Mesothelial cell of epicardium (in vitro differentiated cells): ENCODE results near the gene MIDN. TPM values are rescaled to one million over a fixed set of nuclear protein-coding genes. Genes with fewer than 3 reads are reported as not detected.
A peak's percentile ranks its signal among the peaks of the same experiment; 100 is the strongest.

Experiments used
- DNase-seq, 2 experiments: peaks; one replicate each; pipeline ENCODE4 v3.0.0; 2021; ENCODE audit warnings: low spot score in 2 of 2; ENCODE audit not compliant: unreplicated experiment in 2 of 2
- H3K27ac Mint-ChIP-seq: 2 replicates; pipeline ENCODE4 v1.8.0; 2021; ENCODE audit warnings: mixed read lengths
- H3K27me3 Mint-ChIP-seq: 2 replicates; pipeline ENCODE4 v1.8.0; 2021; ENCODE audit warnings: low read depth, mixed read lengths
- H3K36me3 Mint-ChIP-seq: 2 replicates; pipeline ENCODE4 v1.8.0; 2021; ENCODE audit warnings: mixed read lengths
- H3K4me1 Mint-ChIP-seq: 2 replicates; pipeline ENCODE4 v1.8.0; 2021; ENCODE audit warnings: mixed read lengths
- H3K4me3 Mint-ChIP-seq: 2 replicates; pipeline ENCODE4 v1.8.0; 2021; ENCODE audit warnings: mild to moderate bottlenecking, moderate library complexity, mixed read lengths
- H3K9me3 Mint-ChIP-seq: 2 replicates; pipeline ENCODE4 v1.8.0; 2021; ENCODE audit warnings: mixed read lengths
- total RNA-seq: library from RNA; stranded (reverse); gene quantifications from 3 replicates; pipeline ENCODE4 v1.2.1, GENCODE V29; 2021
- TF ChIP-seq, protein P1 (sequence below): fragments of 200-600 bp; sonication (generic); IDR thresholded peaks from one replicate; pipeline ENCODE4 v1.5.0; 2021; ENCODE audit warnings: antibody characterized with exemption; ENCODE audit not compliant: unreplicated experiment

MIDN gene
- total RNA-seq, 1 donor from 2014 or later: 177 TPM

DNA sequence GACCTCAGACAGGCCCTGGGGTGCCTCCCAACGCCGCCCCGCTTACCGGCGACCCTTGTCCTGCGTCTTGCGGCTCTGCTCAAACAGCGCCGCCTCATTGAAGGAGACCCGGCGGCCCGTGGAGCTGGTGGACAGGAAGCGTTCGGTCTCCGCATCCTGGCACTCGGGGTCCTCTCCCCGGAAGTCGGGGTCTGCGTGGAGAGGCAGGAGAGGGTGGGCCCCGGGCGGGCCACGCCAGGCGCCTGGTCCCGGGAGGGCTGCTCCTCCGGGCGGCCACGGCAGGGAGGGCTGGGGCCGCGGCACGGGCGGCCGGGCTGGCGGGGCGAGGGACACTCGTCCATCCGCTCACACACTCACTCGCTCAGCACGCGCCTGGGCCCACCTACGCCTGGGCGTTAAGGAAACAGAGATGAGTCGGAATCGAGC, 13.4 kb upstream of the MIDN start:
- no peak for DNase-seq
- H3K4me1 Mint-ChIP-seq: peaks cover 30% of the 10 kb centered on the region
- no peaks in the 10 kb centered on the region for H3K9me3 Mint-ChIP-seq
- no peaks in the 10 kb centered on the region for H3K36me3 Mint-ChIP-seq
- TF ChIP-seq, protein P1, sequence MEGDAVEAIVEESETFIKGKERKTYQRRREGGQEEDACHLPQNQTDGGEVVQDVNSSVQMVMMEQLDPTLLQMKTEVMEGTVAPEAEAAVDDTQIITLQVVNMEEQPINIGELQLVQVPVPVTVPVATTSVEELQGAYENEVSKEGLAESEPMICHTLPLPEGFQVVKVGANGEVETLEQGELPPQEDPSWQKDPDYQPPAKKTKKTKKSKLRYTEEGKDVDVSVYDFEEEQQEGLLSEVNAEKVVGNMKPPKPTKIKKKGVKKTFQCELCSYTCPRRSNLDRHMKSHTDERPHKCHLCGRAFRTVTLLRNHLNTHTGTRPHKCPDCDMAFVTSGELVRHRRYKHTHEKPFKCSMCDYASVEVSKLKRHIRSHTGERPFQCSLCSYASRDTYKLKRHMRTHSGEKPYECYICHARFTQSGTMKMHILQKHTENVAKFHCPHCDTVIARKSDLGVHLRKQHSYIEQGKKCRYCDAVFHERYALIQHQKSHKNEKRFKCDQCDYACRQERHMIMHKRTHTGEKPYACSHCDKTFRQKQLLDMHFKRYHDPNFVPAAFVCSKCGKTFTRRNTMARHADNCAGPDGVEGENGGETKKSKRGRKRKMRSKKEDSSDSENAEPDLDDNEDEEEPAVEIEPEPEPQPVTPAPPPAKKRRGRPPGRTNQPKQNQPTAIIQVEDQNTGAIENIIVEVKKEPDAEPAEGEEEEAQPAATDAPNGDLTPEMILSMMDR: no peak
- H3K27me3 Mint-ChIP-seq: no peaks in the 10 kb centered on the region
- H3K4me3 Mint-ChIP-seq: no peak overlapping the region
- no peak overlapping the region for H3K27ac Mint-ChIP-seq

DNA sequence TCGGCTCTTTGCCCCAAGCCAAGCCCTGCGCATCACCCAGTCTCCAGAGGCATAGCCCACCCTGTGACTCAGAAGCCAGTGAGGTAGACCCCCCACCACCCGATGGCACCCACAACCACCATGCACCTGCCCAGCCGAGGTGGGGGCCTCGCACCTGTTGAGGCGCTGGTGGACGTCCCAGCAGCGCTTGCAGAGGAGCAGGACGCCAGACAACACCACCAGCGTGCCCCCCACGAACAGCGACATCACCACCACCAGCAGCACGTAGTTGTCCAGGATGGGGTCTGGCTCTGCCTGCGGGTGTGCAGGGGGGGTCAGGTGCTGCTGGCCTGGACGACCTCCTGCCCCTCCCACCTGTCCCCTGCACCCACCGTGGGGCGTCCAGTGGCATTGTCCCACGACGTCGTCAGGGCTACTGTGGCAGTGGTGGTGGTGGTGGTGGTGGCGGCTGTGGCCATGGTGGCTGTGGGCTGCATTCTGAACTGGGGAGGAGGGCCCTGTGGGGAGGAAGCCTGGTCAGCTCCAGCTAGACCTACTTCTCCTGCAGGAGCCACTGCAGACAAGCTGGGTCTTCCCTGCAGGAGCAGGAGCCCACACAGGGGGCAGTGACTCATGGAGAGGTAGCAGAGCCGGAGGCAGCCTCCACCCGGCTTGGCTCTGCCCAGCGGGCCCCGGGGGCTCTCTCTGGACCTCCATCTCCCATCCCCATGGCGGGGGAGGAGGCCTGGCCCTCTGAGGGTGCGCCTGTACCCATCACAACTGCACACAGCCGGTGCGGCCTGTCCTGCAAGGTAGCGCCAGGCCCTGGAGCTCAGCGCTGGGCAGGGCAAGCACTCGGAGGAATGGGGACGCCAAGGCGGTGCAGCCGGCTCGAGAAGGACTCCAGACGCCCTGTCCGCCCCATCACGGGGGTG, 12.5 kb upstream of the MIDN start:
- no peak for DNase-seq
- no peaks in the 10 kb centered on the region for H3K9me3 Mint-ChIP-seq
- no peak overlapping the region for H3K27ac Mint-ChIP-seq
- no peaks in the 10 kb centered on the region for H3K36me3 Mint-ChIP-seq
- TF ChIP-seq, protein P1: no peak
- H3K4me1 Mint-ChIP-seq: peaks cover 32% of the 10 kb centered on the region
- peak overlapping the region; percentile 56 for H3K4me3 Mint-ChIP-seq
- no peaks in the 10 kb centered on the region for H3K27me3 Mint-ChIP-seq

DNA sequence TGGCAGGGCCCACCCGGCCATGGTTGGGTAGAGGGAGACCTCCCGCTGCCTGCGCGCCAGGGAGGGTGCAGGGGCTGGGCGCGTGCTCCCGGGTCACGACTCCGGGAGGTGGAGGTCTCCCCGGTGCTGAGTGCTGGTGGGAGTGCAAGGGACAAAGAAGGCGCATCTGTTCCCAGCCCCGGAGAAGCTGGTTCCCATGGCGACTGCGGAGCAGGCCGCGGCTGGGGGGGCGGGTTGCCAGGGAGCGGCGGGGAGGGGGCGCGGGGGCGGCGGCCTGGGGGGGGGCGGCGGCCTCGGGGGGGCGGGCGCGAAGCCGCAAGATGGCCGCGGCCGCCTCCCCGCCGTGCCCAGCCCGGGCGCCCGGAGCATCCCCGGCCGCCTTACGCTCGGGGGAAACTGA, 11.8 kb upstream of the MIDN start:
- Mint-ChIP-seq H3K4me1 (peaks cover 32% of the 10 kb centered on the region), H3K9me3 (no peaks in the 10 kb centered on the region), H3K36me3 (no peaks in the 10 kb centered on the region), H3K27me3 (no peaks in the 10 kb centered on the region), H3K4me3 (peak overlapping the region; percentile 56), H3K27ac (no peak overlapping the region)
- TF ChIP-seq, protein P1: no peak
- DNase-seq: no peak

DNA sequence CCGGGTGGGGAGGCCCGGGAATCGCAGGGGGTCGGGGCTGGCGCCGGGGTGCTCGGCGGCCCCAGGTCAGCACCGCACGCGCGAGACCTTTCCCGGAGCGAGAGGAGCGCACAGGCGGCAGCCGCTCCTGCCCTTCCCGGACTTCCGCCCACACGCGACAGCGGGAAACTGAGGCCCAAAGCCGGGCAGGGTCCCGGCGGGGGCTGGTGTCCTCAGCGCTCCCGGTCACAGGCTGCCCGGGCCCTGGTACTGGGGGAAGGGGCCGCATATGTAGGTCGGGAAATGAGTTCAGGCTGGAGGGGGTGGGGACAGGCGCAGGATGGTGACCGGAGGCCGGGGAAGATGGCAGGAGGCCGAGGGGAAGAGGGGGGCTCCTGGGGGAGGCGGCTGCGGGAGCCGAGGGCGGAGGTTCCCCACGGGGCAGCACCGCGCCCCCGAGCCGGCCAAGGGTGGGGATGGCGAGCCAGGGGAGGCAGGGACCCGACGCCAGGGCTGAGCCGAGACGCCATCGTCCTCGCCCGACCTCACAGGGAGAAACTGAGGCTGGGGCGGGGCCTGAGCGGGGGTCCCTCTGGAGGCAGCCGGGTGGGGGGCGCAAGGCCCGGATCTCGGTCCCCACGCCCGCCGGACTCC, 11.2 kb upstream of the MIDN start:
- DNase-seq: no peak
- H3K4me3 Mint-ChIP-seq: peak overlapping the region; percentile 58
- TF ChIP-seq, protein P1: no peak
- no peaks in the 10 kb centered on the region for H3K9me3 Mint-ChIP-seq
- no peaks in the 10 kb centered on the region for H3K36me3 Mint-ChIP-seq
- no peaks in the 10 kb centered on the region for H3K27me3 Mint-ChIP-seq
- no peak overlapping the region for H3K27ac Mint-ChIP-seq
- peaks cover 27% of the 10 kb centered on the region for H3K4me1 Mint-ChIP-seq

DNA sequence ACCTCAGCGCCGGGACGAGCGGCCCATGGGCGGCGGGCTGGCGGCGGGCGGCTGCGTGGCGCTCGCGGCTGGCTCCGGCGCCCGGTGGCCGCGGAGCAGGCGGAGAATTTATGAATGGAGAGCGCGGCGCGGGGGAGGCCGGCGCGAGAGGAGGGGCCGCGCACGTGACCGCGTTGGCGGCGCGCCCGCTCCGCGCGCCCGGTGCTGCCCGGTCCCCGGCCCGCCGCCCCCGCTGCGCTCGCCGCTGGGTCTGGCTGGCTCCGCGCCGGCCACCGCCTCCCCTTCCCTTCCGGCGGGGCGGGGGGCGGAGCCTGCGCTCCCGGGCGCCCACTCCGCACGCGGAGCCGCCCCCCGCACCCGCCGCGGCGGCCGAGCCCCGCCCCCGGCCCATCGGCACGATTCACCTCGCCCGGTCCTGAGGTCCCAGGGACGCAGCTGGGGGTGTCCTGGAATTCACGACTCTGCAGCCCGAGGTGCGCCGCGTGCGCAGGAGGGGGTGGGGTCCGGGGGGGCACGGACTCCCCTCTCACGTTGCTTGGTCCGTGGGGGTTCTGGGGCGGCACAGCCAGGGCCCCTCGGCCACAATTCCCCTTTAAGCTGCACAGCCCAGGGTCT, 10.5 kb upstream of the MIDN start, which contains the start of gene CBARP:
Gene CBARP, minus strand, starts transcription at position 252 of the 615 bp plus-strand sequence. CDS start 1,905 bp downstream, outside the sequence.
- peak within 1 kb of the TSS; percentile 80 for H3K27ac Mint-ChIP-seq
- peaks cover 23% of the 10 kb centered on the region for H3K4me1 Mint-ChIP-seq
- DNase-seq: no peak
- no peaks in the 10 kb centered on the region for H3K27me3 Mint-ChIP-seq
- no peaks in the 10 kb centered on the region for H3K36me3 Mint-ChIP-seq
- TF ChIP-seq, protein P1: no peak
- no peaks in the 10 kb centered on the region for H3K9me3 Mint-ChIP-seq
- H3K4me3 Mint-ChIP-seq: peak within 1 kb of the TSS; percentile 72
